Measurements from ENCODE around the gene BICC1. TPM values are rescaled to one million over a fixed set of nuclear protein-coding genes. Genes with fewer than 3 reads are reported as not detected.

Gene BICC1
- total and polyA plus RNA-seq, 2 of the 13 experiments (the other 11 are each of a cell fraction or from before 2014, with no cell fraction given): 0.18 to 1.5 TPM

DNA sequence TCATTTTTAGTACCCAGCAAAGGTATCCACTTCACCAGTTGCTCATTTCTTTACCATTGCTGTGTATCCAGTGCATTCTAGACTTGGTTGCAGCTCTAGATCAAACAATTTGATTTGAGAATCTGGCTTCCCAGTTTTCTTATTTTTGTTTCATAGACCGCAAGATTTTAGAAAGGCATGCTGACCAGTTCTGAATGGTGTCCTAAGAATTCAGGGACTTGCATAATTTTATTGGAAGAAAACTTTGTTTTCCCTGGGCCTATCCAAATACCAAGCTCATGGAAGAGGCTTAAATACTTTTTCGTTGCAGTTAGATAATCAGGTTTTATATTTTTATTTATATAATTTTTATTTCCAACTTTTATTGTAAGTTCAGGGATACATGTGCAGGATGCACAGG is 58.3 kb downstream of the BICC1 start:
- H4K20me1 ChIP-seq (ENCODE audit: insufficient read depth, low read length): no peaks in the 10 kb centered on the region
- intact Hi-C loops (cut with micrococcal nuclease; ENCODE audit: unreplicated experiment): no loop called here
- H2AFZ ChIP-seq (ENCODE audit: low read length): no peak overlapping the region
- ATAC-seq (no peak), FAIRE-seq (no peak), DNase-seq (ENCODE audit: low spot score) (no peak)
- WGBS (ENCODE audit: low lambda C conversion rate): 76% methylated on average over 2 of the region's 2 CpGs
- H3K27ac ChIP-seq (ENCODE audit: extremely low read length, insufficient read depth, low read length): no peak overlapping the region
- H3K4me1 ChIP-seq (ENCODE audit: insufficient read depth, low read length): peaks cover 5% of the 10 kb centered on the region; the same call in 1 of the 2 replicates
- BruUV-seq (replicated peaks): no TSS peak
- H3K36me3 ChIP-seq (replicated peaks in 1 of 2; ENCODE audit: control insufficient read depth in 1 of 2, insufficient read depth in 2 of 2, low read length in 2 of 2): no peaks in the 10 kb centered on the region; a peak in 1 of 5 replicates
- H3K9ac ChIP-seq (ENCODE audit: insufficient read depth, low read depth, low read length): no peak overlapping the region
- TF ChIP-seq ZNF326 (CRISPR knock-in tag; IDR thresholded peaks at IDR 0.05; ENCODE audit: borderline replicate concordance): no peak
- TF ChIP-seq, protein P1, sequence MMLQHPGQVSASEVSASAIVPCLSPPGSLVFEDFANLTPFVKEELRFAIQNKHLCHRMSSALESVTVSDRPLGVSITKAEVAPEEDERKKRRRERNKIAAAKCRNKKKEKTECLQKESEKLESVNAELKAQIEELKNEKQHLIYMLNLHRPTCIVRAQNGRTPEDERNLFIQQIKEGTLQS (CRISPR knock-in tag; IDR thresholded peaks at IDR 0.05): no peak
- no peak for TF ChIP-seq RORA (CRISPR knock-in tag; IDR thresholded peaks at IDR 0.05)
- TF ChIP-seq ZNF34 (CRISPR knock-in tag; IDR thresholded peaks at IDR 0.05; ENCODE audit: borderline replicate concordance): no peak
- no peak for TF ChIP-seq KAT2B (IDR thresholded peaks at IDR 0.05; ENCODE audit: borderline replicate concordance, low read depth, low read length)
- TF ChIP-seq, protein P2, sequence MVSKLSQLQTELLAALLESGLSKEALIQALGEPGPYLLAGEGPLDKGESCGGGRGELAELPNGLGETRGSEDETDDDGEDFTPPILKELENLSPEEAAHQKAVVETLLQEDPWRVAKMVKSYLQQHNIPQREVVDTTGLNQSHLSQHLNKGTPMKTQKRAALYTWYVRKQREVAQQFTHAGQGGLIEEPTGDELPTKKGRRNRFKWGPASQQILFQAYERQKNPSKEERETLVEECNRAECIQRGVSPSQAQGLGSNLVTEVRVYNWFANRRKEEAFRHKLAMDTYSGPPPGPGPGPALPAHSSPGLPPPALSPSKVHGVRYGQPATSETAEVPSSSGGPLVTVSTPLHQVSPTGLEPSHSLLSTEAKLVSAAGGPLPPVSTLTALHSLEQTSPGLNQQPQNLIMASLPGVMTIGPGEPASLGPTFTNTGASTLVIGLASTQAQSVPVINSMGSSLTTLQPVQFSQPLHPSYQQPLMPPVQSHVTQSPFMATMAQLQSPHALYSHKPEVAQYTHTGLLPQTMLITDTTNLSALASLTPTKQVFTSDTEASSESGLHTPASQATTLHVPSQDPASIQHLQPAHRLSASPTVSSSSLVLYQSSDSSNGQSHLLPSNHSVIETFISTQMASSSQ (IDR thresholded peaks at IDR 0.05; ENCODE audit: low read depth): no peak
- TF ChIP-seq, protein P2 (CRISPR knock-in tag; IDR thresholded peaks at IDR 0.05; ENCODE audit: borderline replicate concordance): no peak
- TF ChIP-seq ZSCAN29 (CRISPR knock-in tag; conservative IDR thresholded peaks at IDR 0.05): no peak
- no peak for TF ChIP-seq SSRP1 (CRISPR knock-in tag; IDR thresholded peaks at IDR 0.05)
- no peak for TF ChIP-seq ZNF264 (CRISPR knock-in tag; IDR thresholded peaks at IDR 0.05)
- TF ChIP-seq RAD21 (CRISPR knock-in tag; IDR thresholded peaks at IDR 0.05): no peak
- no peak for TF ChIP-seq ZNF382 (CRISPR knock-in tag; IDR thresholded peaks at IDR 0.05; ENCODE audit: borderline replicate concordance)
- no peak for TF ChIP-seq CEBPG (CRISPR knock-in tag; IDR thresholded peaks at IDR 0.05)
- TF ChIP-seq, protein P3, sequence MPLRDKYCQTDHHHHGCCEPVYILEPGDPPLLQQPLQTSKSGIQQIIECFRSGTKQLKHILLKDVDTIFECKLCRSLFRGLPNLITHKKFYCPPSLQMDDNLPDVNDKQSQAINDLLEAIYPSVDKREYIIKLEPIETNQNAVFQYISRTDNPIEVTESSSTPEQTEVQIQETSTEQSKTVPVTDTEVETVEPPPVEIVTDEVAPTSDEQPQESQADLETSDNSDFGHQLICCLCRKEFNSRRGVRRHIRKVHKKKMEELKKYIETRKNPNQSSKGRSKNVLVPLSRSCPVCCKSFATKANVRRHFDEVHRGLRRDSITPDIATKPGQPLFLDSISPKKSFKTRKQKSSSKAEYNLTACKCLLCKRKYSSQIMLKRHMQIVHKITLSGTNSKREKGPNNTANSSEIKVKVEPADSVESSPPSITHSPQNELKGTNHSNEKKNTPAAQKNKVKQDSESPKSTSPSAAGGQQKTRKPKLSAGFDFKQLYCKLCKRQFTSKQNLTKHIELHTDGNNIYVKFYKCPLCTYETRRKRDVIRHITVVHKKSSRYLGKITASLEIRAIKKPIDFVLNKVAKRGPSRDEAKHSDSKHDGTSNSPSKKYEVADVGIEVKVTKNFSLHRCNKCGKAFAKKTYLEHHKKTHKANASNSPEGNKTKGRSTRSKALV (CRISPR knock-in tag; IDR thresholded peaks at IDR 0.05): no peak
- no peak for TF ChIP-seq YEATS4 (CRISPR knock-in tag; IDR thresholded peaks at IDR 0.05; ENCODE audit: borderline replicate concordance)
- TF ChIP-seq, protein P4, sequence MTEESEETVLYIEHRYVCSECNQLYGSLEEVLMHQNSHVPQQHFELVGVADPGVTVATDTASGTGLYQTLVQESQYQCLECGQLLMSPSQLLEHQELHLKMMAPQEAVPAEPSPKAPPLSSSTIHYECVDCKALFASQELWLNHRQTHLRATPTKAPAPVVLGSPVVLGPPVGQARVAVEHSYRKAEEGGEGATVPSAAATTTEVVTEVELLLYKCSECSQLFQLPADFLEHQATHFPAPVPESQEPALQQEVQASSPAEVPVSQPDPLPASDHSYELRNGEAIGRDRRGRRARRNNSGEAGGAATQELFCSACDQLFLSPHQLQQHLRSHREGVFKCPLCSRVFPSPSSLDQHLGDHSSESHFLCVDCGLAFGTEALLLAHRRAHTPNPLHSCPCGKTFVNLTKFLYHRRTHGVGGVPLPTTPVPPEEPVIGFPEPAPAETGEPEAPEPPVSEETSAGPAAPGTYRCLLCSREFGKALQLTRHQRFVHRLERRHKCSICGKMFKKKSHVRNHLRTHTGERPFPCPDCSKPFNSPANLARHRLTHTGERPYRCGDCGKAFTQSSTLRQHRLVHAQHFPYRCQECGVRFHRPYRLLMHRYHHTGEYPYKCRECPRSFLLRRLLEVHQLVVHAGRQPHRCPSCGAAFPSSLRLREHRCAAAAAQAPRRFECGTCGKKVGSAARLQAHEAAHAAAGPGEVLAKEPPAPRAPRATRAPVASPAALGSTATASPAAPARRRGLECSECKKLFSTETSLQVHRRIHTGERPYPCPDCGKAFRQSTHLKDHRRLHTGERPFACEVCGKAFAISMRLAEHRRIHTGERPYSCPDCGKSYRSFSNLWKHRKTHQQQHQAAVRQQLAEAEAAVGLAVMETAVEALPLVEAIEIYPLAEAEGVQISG (CRISPR knock-in tag; IDR thresholded peaks at IDR 0.05): no peak
- H3K27me3 ChIP-seq (ENCODE audit: control insufficient read depth in 1 of 2, insufficient read depth in 2 of 2, low read length in 2 of 2): no peaks in the 10 kb centered on the region
- no peak overlapping the region for H3K4me2 ChIP-seq (ENCODE audit: low read depth, low read length)
- H3K4me3 ChIP-seq (replicated peaks in 1 of 3; ENCODE audit: insufficient read depth in 1 of 3, low read depth in 2 of 3, low read length in 3 of 3): no peak overlapping the region
- H3K79me2 ChIP-seq (ENCODE audit: insufficient read depth, low read length): peaks cover 2% of the 10 kb centered on the region
- ChIA-PET POLR2A (no interaction called here), CTCF (ENCODE audit: low intra/inter-chr PET ratio, low total read pairs) (no interaction called here)
- H3K9me3 ChIP-seq (ENCODE audit: low read length): 0 out of 2 replicates have a peak, but pooled peaks cover 7% of the 10 kb centered on the region
- in situ Hi-C loops (cut with HindIII; ENCODE audit: extremely low pct_ligation_motif_present, low pct_unique_long_range_greater_than_20kb): no loop called here
